ENCODE data around the gene RPS26.
"Not testable (repeated sequence)": the region's sequence is repeated elsewhere in the genome, so short reads cannot be mapped to it uniquely, and the experiment has no call there.

RPS26 gene

GRCh38 chr12:56028511-56029165 lies 13.1 kb upstream of the RPS26 start:
- Histone ChIP-seq H3K4me3 (ENCODE audit: low read length in 2 of 2) (no peak overlapping the region), H3K9me3 (ENCODE audit: control insufficient read depth in 2 of 2, low read length in 2 of 2) (no peaks in the 10 kb centered on the region), H3K36me3 (ENCODE audit: control insufficient read depth in 2 of 2, insufficient read depth in 2 of 2, low read length in 2 of 2) (peaks cover 31 to 42% of the 10 kb centered on the region in 2 donors), H3K9ac (ENCODE audit: low read length in 2 of 2) (no peak overlapping the region), H3K4me1 (ENCODE audit: control insufficient read depth, insufficient read depth, low read length) (no peaks in the 10 kb centered on the region), H3K27me3 (ENCODE audit: control insufficient read depth in 1 of 2, insufficient read depth in 2 of 2, low read length in 2 of 2) (no peaks in the 10 kb centered on the region), H3K27ac (ENCODE audit: low read length) (no peak overlapping the region)

GRCh38 chr12:56029166-56029519 lies 12.6 kb upstream of the RPS26 start:
- H3K27me3 ChIP-seq (ENCODE audit: control insufficient read depth in 1 of 2, insufficient read depth in 2 of 2, low read length in 2 of 2): no peaks in the 10 kb centered on the region
- peaks cover 31 to 42% of the 10 kb centered on the region in 2 donors for H3K36me3 ChIP-seq (ENCODE audit: control insufficient read depth in 2 of 2, insufficient read depth in 2 of 2, low read length in 2 of 2)
- no peaks in the 10 kb centered on the region for H3K4me1 ChIP-seq (ENCODE audit: control insufficient read depth, insufficient read depth, low read length)
- H3K27ac ChIP-seq (ENCODE audit: low read length): no peak overlapping the region
- H3K9me3 ChIP-seq (ENCODE audit: control insufficient read depth in 2 of 2, low read length in 2 of 2): no peaks in the 10 kb centered on the region
- peak overlapping the region in 1 of 2 donors; percentile 21 for H3K9ac ChIP-seq (ENCODE audit: low read length in 2 of 2)
- no peak overlapping the region for H3K4me3 ChIP-seq (ENCODE audit: low read length in 2 of 2)

DNA sequence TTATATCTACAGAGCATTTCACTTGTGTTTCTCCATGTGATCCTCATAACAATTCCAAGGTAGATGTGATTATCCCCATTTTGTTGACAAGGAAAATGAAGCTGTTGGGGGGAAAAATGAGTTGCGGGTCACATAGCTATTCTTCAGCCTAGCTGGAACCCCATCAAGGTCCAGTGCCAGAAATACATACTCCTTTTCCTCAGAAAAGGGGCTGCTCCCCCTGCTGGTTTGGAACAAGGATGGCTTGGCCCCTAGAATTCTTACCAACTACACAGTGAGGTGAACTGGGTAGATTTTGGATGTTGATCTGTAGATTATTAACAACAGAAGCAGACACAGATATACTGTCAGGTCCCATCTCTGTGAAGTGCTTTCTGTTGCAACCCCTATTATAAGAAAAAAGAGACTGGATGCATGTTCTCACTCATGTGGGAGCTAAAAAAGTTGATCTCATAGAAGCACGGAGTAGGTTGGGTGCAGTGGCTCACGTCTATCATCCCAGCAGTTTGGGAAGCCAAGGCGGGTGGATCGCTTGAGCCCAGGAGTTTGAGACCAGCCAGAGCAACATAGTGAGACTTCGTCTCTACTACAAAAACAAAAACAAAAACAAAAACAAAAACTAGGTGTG lies 11.9 kb upstream of the RPS26 start:
- Histone ChIP-seq H3K36me3 (ENCODE audit: control insufficient read depth in 2 of 2, insufficient read depth in 2 of 2, low read length in 2 of 2) (peaks cover 31 to 40% of the 10 kb centered on the region in 2 donors), H3K4me1 (ENCODE audit: control insufficient read depth, insufficient read depth, low read length) (no peaks in the 10 kb centered on the region), H3K4me3 (ENCODE audit: low read length in 2 of 2) (no peak overlapping the region), H3K27me3 (ENCODE audit: control insufficient read depth in 1 of 2, insufficient read depth in 2 of 2, low read length in 2 of 2) (no peaks in the 10 kb centered on the region), H3K27ac (ENCODE audit: low read length) (no peak overlapping the region), H3K9ac (ENCODE audit: low read length in 2 of 2) (peak overlapping the region in 1 of 2 donors; percentile 21), H3K9me3 (ENCODE audit: control insufficient read depth in 2 of 2, low read length in 2 of 2) (no peaks in the 10 kb centered on the region)

- H3K27ac ChIP-seq (ENCODE audit: low read length): no peak overlapping the region
- no peaks in the 10 kb centered on the region for H3K4me1 ChIP-seq (ENCODE audit: control insufficient read depth, insufficient read depth, low read length)
- H3K27me3 ChIP-seq (ENCODE audit: control insufficient read depth in 1 of 2, insufficient read depth in 2 of 2, low read length in 2 of 2): no peaks in the 10 kb centered on the region
- H3K36me3 ChIP-seq (ENCODE audit: control insufficient read depth in 2 of 2, insufficient read depth in 2 of 2, low read length in 2 of 2): peaks cover 35 to 48% of the 10 kb centered on the region in 2 donors
- no peak overlapping the region for H3K9ac ChIP-seq (ENCODE audit: low read length in 2 of 2)
- H3K4me3 ChIP-seq (ENCODE audit: low read length in 2 of 2): no peak overlapping the region
- H3K9me3 ChIP-seq (ENCODE audit: control insufficient read depth in 2 of 2, low read length in 2 of 2): no peaks in the 10 kb centered on the region
Measured at GRCh38 chr12:56031987-56032386, 9.7 kb upstream of the RPS26 start.

- Histone ChIP-seq H3K27ac (ENCODE audit: low read length) (no peak overlapping the region), H3K4me3 (ENCODE audit: low read length in 2 of 2) (no peak overlapping the region), H3K9ac (ENCODE audit: low read length in 2 of 2) (no peak overlapping the region), H3K27me3 (ENCODE audit: control insufficient read depth in 1 of 2, insufficient read depth in 2 of 2, low read length in 2 of 2) (no peaks in the 10 kb centered on the region), H3K9me3 (ENCODE audit: control insufficient read depth in 2 of 2, low read length in 2 of 2) (no peaks in the 10 kb centered on the region), H3K4me1 (ENCODE audit: control insufficient read depth, insufficient read depth, low read length) (no peaks in the 10 kb centered on the region), H3K36me3 (ENCODE audit: control insufficient read depth in 2 of 2, insufficient read depth in 2 of 2, low read length in 2 of 2) (peaks cover 27 to 33% of the 10 kb centered on the region in 2 donors)
Measured at GRCh38 chr12:56034586-56035332, 7.0 kb upstream of the RPS26 start.

GRCh38 chr12:56037161-56037560 lies 4.6 kb upstream of the RPS26 start:
- H3K9ac ChIP-seq (ENCODE audit: low read length in 2 of 2): no peak overlapping the region
- H3K27me3 ChIP-seq (ENCODE audit: control insufficient read depth in 1 of 2, insufficient read depth in 2 of 2, low read length in 2 of 2): no peaks in the 10 kb centered on the region
- peaks cover 4% of the 10 kb centered on the region for H3K4me1 ChIP-seq (ENCODE audit: control insufficient read depth, insufficient read depth, low read length)
- H3K4me3 ChIP-seq (ENCODE audit: low read length in 2 of 2): no peak overlapping the region
- H3K36me3 ChIP-seq (ENCODE audit: control insufficient read depth in 2 of 2, insufficient read depth in 2 of 2, low read length in 2 of 2): peaks cover 25 to 31% of the 10 kb centered on the region in 2 donors
- no peaks in the 10 kb centered on the region for H3K9me3 ChIP-seq (ENCODE audit: control insufficient read depth in 2 of 2, low read length in 2 of 2)
- H3K27ac ChIP-seq (ENCODE audit: low read length): no peak overlapping the region

- H3K4me1 ChIP-seq (ENCODE audit: control insufficient read depth, insufficient read depth, low read length): peaks cover 11% of the 10 kb centered on the region
- no peaks in the 10 kb centered on the region for H3K9me3 ChIP-seq (ENCODE audit: control insufficient read depth in 2 of 2, low read length in 2 of 2)
- no peak overlapping the region for H3K9ac ChIP-seq (ENCODE audit: low read length in 2 of 2)
- H3K4me3 ChIP-seq (ENCODE audit: low read length in 2 of 2): no peak overlapping the region
- peaks cover 20 to 22% of the 10 kb centered on the region in 2 donors for H3K36me3 ChIP-seq (ENCODE audit: control insufficient read depth in 2 of 2, insufficient read depth in 2 of 2, low read length in 2 of 2)
- H3K27ac ChIP-seq (ENCODE audit: low read length): no peak overlapping the region
- no peaks in the 10 kb centered on the region for H3K27me3 ChIP-seq (ENCODE audit: control insufficient read depth in 1 of 2, insufficient read depth in 2 of 2, low read length in 2 of 2)
Measured at GRCh38 chr12:56038022-56038655, 3.6 kb upstream of the RPS26 start.

DNA sequence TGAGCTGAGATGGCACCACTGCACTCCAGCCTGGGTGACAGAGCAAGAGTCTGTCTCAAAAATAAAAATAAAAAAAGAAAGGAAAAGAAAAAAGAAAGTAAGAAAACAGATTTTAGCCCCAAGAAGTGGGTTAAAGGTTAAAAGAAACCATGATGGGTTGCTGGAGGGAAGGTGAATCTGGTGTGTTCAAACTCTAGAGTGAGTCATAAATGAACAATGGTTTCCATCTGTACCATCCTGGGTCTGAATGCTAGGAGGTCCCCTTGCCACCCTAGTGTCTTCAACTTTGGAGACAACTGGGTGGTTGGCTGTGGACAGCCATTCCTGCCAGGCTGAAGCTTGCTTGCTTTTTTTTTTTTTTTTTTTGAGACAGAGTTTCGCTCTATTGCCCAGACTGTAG lies 1.6 kb upstream of the RPS26 start:
- Histone ChIP-seq H3K36me3 (ENCODE audit: control insufficient read depth in 2 of 2, insufficient read depth in 2 of 2, low read length in 2 of 2) (peaks cover 28 to 32% of the 10 kb centered on the region in 2 donors), H3K27me3 (ENCODE audit: control insufficient read depth in 1 of 2, insufficient read depth in 2 of 2, low read length in 2 of 2) (no peaks in the 10 kb centered on the region), H3K4me1 (ENCODE audit: control insufficient read depth, insufficient read depth, low read length) (peaks cover 17% of the 10 kb centered on the region), H3K4me3 (ENCODE audit: low read length in 2 of 2) (no peak overlapping the region), H3K27ac (ENCODE audit: low read length) (no peak overlapping the region), H3K9me3 (ENCODE audit: control insufficient read depth in 2 of 2, low read length in 2 of 2) (no peaks in the 10 kb centered on the region), H3K9ac (ENCODE audit: low read length in 2 of 2) (no peak overlapping the region)

GRCh38 chr12:56040963-56041551 lies 661 bp upstream of the RPS26 start:
- peaks cover 24 to 31% of the 10 kb centered on the region in 2 donors for H3K36me3 ChIP-seq (ENCODE audit: control insufficient read depth in 2 of 2, insufficient read depth in 2 of 2, low read length in 2 of 2)
- H3K27ac ChIP-seq (ENCODE audit: low read length): peak overlapping the region; percentile 96

DNA sequence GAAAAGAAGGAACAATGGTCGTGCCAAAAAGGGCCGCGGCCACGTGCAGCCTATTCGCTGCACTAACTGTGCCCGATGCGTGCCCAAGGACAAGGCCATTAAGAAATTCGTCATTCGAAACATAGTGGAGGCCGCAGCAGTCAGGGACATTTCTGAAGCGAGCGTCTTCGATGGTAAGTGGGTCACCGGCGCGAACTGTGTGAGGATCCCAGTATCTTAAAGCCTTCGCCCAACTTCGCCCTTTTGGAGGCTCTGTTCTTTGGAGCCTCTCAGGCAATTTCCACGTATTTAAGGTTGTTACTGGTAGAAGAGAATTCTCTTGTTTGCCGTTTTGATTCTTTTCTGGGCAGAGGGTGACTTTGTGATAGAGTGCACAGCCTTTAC lies 704 bp downstream of the RPS26 start:
- Histone ChIP-seq H3K4me3 (ENCODE audit: low read length in 2 of 2) (peak overlapping the region; percentile 89 to 98), H3K9ac (ENCODE audit: low read length in 2 of 2) (peak overlapping the region; percentile 93 to 98), H3K36me3 (ENCODE audit: control insufficient read depth in 2 of 2, insufficient read depth in 2 of 2, low read length in 2 of 2) (peaks cover 19 to 22% of the 10 kb centered on the region in 2 donors), H3K4me1 (ENCODE audit: control insufficient read depth, insufficient read depth, low read length) (peaks cover 17% of the 10 kb centered on the region), H3K27ac (ENCODE audit: low read length) (peak overlapping the region; percentile 96)
- not testable (repeated sequence) for H3K9me3 ChIP-seq (ENCODE audit: control insufficient read depth in 2 of 2, low read length in 2 of 2); H3K27me3 ChIP-seq (ENCODE audit: control insufficient read depth in 1 of 2, insufficient read depth in 2 of 2, low read length in 2 of 2)

More at GRCh38 chr12:56040963-56041551, 661 bp upstream of the RPS26 start:
- H3K9ac ChIP-seq (ENCODE audit: low read length in 2 of 2): peak overlapping the region; percentile 52 to 58
- peak overlapping the region; percentile 47 to 98 for H3K4me3 ChIP-seq (ENCODE audit: low read length in 2 of 2)
- H3K4me1 ChIP-seq (ENCODE audit: control insufficient read depth, insufficient read depth, low read length): peaks cover 17% of the 10 kb centered on the region
- no peaks in the 10 kb centered on the region for H3K27me3 ChIP-seq (ENCODE audit: control insufficient read depth in 1 of 2, insufficient read depth in 2 of 2, low read length in 2 of 2)
- H3K9me3 ChIP-seq (ENCODE audit: control insufficient read depth in 2 of 2, low read length in 2 of 2): no peaks in the 10 kb centered on the region
